Activated CD8-positive, alpha-beta memory T cell treated with anti-CD3 and anti-CD28 coated beads for 48 hours (primary cell): ENCODE data around the gene NPAT.

Experiments
- DNase-seq, 3 experiments: peaks; one replicate each; pipeline ENCODE4 v3.0.0-alpha.2; 2020; ENCODE audit warnings: low read depth in 2 of 3, low spot score in 2 of 3

Gene NPAT

GRCh38 chr11:108222574-108223347, at the start of gene NPAT, which contains the start of gene ATM:
NPAT (minus strand) TSS chr11:108222638; CDS start chr11:108222536, 102 bp downstream.
ATM (plus strand) TSS chr11:108223067; CDS start chr11:108227625, 4,558 bp downstream.
- DNase-seq, result peak; percentile 79 to 98 (median 84)

DNA sequence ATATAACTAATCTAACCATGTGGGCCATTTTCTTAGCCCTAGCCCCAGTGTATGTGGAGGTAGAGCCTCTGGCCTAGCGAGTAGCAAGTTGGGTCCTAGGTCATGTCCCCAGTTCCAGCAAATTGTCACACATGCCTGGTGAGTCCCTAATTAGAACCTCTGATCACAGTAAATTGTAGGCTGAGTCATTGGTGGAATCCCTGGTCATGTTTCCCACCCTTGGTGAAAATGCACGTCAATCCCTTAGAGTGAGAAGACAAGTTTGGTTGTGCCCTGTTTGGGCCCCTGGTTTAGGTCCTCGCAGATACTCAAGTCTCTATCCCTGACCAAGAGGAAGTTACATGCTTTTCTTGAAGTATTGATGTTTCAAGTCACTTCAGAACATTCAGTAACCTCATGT, 47.1 kb upstream of the NPAT start:
- DNase-seq, result no peak

- DNase-seq, result no peak
Observed at GRCh38 chr11:108253176-108253575, 30.7 kb upstream of the NPAT start.

DNA sequence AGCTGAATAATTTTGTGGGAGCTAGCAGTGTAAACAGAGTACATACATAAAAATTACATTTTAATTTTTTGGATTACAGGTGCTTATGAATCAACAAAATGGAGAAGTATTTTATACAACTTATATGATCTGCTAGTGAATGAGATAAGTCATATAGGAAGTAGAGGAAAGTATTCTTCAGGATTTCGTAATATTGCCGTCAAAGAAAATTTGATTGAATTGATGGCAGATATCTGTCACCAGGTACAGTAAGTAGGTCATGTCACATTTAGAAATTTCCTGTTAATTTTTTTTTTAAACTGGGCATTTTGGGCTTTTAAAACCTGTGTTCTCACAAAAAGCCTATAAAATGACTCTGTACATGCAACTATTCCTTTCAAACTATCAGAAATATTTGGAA, 24.4 kb upstream of the NPAT start:
- no peak for DNase-seq

DNA sequence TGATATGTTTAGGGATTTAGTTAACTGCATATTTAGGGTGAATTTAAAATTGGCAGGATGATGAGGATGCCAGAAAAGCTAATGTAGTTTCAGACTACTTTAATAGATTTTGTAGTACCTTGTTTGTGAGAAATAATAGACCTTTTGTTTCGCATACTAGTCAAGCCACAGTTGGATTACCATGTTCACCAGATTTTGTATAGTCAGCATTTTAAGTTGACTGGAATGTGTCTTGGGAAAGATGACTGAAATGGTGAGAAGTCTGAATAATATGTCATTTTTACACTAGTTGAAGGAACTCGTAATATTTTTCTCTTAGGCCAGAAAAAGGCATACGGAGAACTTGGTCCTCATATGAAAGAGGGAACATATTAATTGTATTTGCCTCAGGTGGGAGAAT, 23.9 kb upstream of the NPAT start:
- no peak for DNase-seq

GRCh38 chr11:108242422-108242821, 20.0 kb upstream of the NPAT start:
- no peak for DNase-seq

- no peak for DNase-seq
Observed at GRCh38 chr11:108241330-108242037, 19.0 kb upstream of the NPAT start.

DNA sequence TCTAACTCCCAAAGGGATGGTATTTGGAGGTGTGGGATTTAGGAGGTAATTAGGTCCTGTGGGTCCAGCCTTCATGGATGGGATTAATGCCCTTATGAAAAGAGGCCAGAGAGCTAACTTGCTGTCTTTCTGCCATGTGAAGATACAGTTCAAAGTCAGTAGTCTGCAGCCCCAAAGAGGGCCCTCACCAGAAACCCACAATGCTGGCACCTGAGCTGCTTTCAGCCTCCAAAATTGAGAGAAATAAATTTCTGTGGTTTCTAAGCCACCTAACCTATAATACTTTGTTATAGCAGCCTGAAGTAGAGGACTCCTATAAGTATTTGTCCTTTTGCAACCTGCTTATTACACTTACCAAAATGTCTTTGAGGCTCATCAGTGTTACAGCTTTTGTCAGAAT, 16.6 kb upstream of the NPAT start:
- DNase-seq, result no peak

DNA sequence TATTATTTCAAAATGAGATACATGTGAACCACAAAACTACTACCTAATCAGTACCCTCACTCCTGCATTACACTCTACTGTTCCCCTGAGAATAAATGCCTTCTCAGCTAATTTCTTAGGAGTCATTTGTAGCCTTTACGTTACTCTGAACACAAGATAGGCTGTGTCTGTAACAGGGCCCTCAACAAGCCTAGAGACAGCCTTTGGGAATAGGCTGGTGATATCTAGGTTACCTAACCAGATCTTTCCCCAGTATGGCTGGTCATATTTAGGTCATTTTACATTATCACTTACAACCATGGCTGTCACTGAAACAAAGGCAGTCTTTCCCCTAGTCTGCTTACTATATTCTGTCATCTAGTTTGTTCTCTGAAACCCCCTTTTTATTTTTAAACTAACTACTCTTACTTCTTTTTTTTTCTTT, 14.6 kb upstream of the NPAT start:
- no peak for DNase-seq

DNA sequence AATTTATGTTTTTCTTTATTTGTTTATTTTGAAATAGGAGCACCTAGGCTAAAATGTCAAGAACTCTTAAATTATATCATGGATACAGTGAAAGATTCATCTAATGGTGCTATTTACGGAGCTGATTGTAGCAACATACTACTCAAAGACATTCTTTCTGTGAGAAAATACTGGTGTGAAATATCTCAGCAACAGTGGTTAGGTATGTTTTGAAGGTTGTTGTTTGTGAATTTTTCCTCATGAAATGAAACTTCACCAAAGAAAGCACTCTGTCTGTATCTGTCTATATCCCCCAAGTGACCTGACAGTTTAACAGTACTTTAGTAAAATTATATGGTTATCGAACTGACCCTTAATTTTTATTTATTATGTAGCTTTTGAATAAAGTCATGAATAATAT, 13.2 kb upstream of the NPAT start:
- DNase-seq, result no peak

- DNase-seq, result no peak
Observed at GRCh38 chr11:108235192-108235591, 12.8 kb upstream of the NPAT start.

- DNase-seq, result no peak
Observed at GRCh38 chr11:108233277-108233945, 11.0 kb upstream of the NPAT start.

- DNase-seq, result no peak
Observed at GRCh38 chr11:108228251-108228650, 5.8 kb upstream of the NPAT start.

GRCh38 chr11:108226036-108226435, 3.6 kb upstream of the NPAT start:
- no peak for DNase-seq

DNA sequence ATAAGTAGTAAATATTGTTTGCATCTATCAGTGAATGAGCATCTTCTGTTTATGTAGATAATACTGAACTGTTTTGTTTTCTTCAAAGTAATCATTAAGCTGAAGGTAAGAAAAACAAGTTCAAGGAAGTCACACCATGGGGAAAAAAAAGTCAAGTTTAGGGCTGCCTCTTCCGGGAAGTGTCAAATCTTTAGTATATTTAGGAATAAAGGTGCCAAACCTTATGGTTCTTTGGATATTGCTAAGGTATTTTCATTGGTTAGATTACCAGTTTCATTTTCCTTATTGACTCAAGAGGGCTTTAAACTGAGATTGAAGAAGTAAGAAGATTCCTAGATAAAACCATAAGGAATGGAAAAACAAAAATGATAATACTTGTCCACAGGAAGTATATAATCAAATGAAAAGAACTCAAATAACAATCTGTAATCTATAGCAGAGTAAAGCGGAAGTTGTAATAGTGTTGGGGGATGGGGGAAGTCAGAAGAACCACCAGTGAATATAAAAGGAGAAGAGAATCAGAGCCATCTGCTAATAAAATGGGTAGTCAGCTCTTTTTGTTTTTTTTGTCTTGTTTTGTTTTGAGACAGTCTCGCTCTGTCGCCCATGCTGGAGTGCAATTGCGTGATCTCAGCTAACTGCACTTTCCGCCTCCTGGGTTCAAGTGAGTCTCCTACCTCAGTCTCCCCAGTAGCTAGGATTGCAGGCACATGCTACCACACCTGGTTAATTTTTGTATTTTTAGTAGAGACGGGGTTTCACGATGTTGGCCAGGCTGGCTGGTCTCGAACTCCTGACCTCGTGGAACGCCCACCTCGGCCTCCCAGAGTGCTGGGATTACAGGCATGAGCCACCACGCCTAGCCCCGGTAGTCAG, 2.7 kb upstream of the NPAT start:
- no peak for DNase-seq

DNA sequence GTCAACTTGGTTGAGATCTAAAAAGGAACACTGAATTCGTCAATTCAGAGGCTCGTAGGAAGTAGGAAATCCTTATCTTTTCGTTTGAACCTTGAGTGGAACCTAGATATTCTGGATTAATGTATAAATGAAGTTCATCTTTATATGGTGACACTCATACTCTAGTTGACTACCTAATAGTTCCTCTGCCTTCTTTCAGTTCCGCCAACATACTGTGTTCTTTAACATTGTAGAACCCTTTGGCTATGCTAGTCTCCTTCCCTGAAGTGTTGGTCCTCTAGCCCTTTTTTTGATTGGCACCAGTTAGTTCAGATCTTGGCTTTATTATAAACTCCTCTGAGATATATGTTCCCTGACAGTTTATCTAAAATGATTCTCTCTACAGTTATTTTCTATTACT, 1.9 kb upstream of the NPAT start:
- DNase-seq, result no peak

GRCh38 chr11:108223348-108224149, 1.1 kb upstream of the NPAT start:
- no peak for DNase-seq

DNA sequence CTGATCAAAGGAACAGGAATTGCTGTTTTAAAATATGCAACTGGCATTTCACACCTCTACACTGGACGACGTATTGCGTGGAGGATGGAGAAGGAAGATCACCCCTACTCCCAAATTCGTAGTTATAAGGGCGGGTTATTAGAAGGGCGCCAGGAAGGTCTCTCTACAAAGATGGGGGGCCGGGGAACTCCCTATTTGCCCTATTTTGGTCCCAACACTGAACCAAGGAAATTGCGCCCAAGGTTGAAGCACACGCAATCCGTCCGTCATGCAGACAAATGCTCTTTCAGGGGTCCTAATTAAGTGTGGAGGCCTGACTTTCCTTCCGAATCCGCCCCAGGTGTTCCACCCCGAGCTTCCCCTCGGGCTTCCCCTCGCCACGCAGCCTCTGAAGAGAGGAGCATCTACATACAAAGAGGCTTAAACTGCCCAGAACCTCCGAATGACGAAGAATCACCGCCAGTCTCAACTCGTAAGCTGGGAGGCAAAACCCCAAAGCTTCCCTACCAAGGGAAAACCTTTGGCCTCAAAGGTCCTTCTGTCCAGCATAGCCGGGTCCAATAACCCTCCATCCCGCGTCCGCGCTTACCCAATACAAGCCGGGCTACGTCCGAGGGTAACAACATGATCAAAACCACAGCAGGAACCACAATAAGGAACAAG, 396 bp downstream of the NPAT start:
- DNase-seq, result no peak

GRCh38 chr11:108221371-108221770, 1.1 kb downstream of the NPAT start:
- DNase-seq, result no peak
